Measurements from ENCODE around the gene EYA2.

The EYA2 gene

DNA sequence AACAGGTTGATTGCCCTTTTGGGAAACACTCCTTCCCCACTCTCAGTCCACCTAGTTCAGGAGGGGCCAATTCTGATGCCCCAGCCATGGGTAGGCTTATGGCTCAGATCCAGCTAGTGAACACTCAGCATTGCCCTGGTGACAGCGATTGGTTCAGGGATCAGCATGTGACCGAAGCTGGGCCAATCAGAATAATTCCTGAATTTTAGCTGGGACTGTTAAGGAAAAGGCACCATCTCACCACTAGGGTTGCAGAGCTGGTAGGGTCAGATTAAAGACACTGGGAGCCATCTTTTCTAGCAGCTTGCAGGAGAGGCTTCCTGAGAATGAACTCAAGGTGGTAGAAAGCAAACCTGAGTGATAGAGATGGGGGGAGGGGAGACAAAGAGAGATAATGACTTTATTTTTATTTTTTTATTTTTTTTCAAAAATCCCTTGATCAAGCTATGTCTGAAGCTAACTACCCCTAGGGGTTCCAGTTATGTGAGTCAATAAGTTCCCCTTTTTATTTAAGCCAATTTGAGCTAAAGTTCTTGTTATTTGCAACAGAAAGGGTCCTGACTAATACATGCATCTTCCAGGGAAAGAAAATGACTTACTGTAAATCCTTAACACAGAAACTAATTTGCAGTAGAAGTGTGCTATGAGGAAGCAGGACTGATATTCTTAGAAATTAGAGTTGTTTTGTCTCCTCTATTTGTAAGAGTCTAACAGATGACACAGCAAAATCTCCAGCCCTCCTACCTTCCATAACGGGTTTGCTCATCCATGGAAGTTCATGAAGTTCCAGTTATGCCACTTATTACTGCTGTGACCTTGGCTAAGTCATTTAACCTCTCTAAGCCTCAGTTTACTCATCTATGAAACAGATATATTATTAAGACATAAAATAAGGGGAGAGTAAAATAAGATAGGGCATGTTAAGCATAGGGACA is 44.7 kb downstream of the EYA2 start:
- ATAC-seq, result peak; percentile 62

GRCh38 chr20:46940616-46941015 is 46.0 kb downstream of the EYA2 start:
- no peak for ATAC-seq
- TF ChIP-seq OSR1 (CRISPR knock-in tag; IDR thresholded peaks at IDR 0.05), result no peak
- no peak for TF ChIP-seq BACH2 (CRISPR knock-in tag; IDR thresholded peaks at IDR 0.05; ENCODE audit: borderline replicate concordance)
- no peak for TF ChIP-seq ARNTL (CRISPR knock-in tag; IDR thresholded peaks at IDR 0.05; ENCODE audit: borderline replicate concordance, low read depth)
- TF ChIP-seq GLIS3 (CRISPR knock-in tag; IDR thresholded peaks at IDR 0.05), result no peak
- TF ChIP-seq, protein P1, sequence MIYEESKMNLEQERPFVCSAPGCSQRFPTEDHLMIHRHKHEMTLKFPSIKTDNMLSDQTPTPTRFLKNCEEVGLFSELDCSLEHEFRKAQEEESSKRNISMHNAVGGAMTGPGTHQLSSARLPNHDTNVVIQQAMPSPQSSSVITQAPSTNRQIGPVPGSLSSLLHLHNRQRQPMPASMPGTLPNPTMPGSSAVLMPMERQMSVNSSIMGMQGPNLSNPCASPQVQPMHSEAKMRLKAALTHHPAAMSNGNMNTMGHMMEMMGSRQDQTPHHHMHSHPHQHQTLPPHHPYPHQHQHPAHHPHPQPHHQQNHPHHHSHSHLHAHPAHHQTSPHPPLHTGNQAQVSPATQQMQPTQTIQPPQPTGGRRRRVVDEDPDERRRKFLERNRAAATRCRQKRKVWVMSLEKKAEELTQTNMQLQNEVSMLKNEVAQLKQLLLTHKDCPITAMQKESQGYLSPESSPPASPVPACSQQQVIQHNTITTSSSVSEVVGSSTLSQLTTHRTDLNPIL (CRISPR knock-in tag; IDR thresholded peaks at IDR 0.05; ENCODE audit: low read depth), result no peak
- no peak for TF ChIP-seq POU6F1 (CRISPR knock-in tag; IDR thresholded peaks at IDR 0.05; ENCODE audit: borderline replicate concordance, low read depth)
- TF ChIP-seq ZC3H10 (CRISPR knock-in tag; IDR thresholded peaks at IDR 0.05), result no peak
- TF ChIP-seq ZNF8 (CRISPR knock-in tag; IDR thresholded peaks at IDR 0.05), result no peak
- TF ChIP-seq ZNF70 (CRISPR knock-in tag; IDR thresholded peaks at IDR 0.05), result no peak
- no peak for TF ChIP-seq ZNF565 (CRISPR knock-in tag; conservative IDR thresholded peaks at IDR 0.05; ENCODE audit: low read depth)
- TF ChIP-seq ZFP3 (CRISPR knock-in tag; IDR thresholded peaks at IDR 0.05), result no peak
- no peak for TF ChIP-seq CSDC2 (CRISPR knock-in tag; IDR thresholded peaks at IDR 0.05)
- no peak for TF ChIP-seq ISL1 (CRISPR knock-in tag; IDR thresholded peaks at IDR 0.05)
- no peak for TF ChIP-seq ESRRG (CRISPR knock-in tag; IDR thresholded peaks at IDR 0.05)
- TF ChIP-seq TOX (CRISPR knock-in tag; IDR thresholded peaks at IDR 0.05; ENCODE audit: borderline replicate concordance), result no peak
- no peak for TF ChIP-seq RARB (CRISPR knock-in tag; IDR thresholded peaks at IDR 0.05)

More for the DNA sequence above, 44.7 kb downstream of the EYA2 start:
- TF ChIP-seq, protein P1 (CRISPR knock-in tag; IDR thresholded peaks at IDR 0.05; ENCODE audit: low read depth), result no peak
- TF ChIP-seq SNAI2 (CRISPR knock-in tag; IDR thresholded peaks at IDR 0.05) (no peak), BACH2 (CRISPR knock-in tag; IDR thresholded peaks at IDR 0.05; ENCODE audit: borderline replicate concordance) (no peak), ISL1 (CRISPR knock-in tag; IDR thresholded peaks at IDR 0.05) (no peak), ESRRG (CRISPR knock-in tag; IDR thresholded peaks at IDR 0.05) (no peak), ZFP3 (CRISPR knock-in tag; IDR thresholded peaks at IDR 0.05) (no peak)

GRCh38 chr20:46941404-46941803 is 46.8 kb downstream of the EYA2 start:
- TF ChIP-seq ZFP3 (CRISPR knock-in tag; IDR thresholded peaks at IDR 0.05) (no peak), CSDC2 (CRISPR knock-in tag; IDR thresholded peaks at IDR 0.05) (no peak), RARB (CRISPR knock-in tag; IDR thresholded peaks at IDR 0.05) (no peak), ZC3H10 (CRISPR knock-in tag; IDR thresholded peaks at IDR 0.05) (no peak), PATZ1 (CRISPR knock-in tag; IDR thresholded peaks at IDR 0.05; ENCODE audit: borderline replicate concordance) (no peak), POU6F1 (CRISPR knock-in tag; IDR thresholded peaks at IDR 0.05; ENCODE audit: borderline replicate concordance, low read depth) (no peak), TCF4 (CRISPR knock-in tag; IDR thresholded peaks at IDR 0.05; ENCODE audit: borderline replicate concordance) (no peak), ZNF565 (CRISPR knock-in tag; conservative IDR thresholded peaks at IDR 0.05; ENCODE audit: low read depth) (no peak), OSR1 (CRISPR knock-in tag; IDR thresholded peaks at IDR 0.05) (no peak), ZNF70 (CRISPR knock-in tag; IDR thresholded peaks at IDR 0.05) (no peak), ARNTL (CRISPR knock-in tag; IDR thresholded peaks at IDR 0.05; ENCODE audit: borderline replicate concordance, low read depth) (no peak), PPARA (CRISPR knock-in tag; IDR thresholded peaks at IDR 0.05; ENCODE audit: borderline replicate concordance) (no peak), SNAI2 (CRISPR knock-in tag; IDR thresholded peaks at IDR 0.05) (no peak)
- TF ChIP-seq, protein P2, sequence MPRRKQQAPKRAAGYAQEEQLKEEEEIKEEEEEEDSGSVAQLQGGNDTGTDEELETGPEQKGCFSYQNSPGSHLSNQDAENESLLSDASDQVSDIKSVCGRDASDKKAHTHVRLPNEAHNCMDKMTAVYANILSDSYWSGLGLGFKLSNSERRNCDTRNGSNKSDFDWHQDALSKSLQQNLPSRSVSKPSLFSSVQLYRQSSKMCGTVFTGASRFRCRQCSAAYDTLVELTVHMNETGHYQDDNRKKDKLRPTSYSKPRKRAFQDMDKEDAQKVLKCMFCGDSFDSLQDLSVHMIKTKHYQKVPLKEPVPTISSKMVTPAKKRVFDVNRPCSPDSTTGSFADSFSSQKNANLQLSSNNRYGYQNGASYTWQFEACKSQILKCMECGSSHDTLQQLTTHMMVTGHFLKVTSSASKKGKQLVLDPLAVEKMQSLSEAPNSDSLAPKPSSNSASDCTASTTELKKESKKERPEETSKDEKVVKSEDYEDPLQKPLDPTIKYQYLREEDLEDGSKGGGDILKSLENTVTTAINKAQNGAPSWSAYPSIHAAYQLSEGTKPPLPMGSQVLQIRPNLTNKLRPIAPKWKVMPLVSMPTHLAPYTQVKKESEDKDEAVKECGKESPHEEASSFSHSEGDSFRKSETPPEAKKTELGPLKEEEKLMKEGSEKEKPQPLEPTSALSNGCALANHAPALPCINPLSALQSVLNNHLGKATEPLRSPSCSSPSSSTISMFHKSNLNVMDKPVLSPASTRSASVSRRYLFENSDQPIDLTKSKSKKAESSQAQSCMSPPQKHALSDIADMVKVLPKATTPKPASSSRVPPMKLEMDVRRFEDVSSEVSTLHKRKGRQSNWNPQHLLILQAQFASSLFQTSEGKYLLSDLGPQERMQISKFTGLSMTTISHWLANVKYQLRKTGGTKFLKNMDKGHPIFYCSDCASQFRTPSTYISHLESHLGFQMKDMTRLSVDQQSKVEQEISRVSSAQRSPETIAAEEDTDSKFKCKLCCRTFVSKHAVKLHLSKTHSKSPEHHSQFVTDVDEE (CRISPR knock-in tag; IDR thresholded peaks at IDR 0.05), result no peak
- TF ChIP-seq, protein P1 (CRISPR knock-in tag; IDR thresholded peaks at IDR 0.05; ENCODE audit: low read depth), result no peak
- ATAC-seq, result no peak

All from SK-N-SH treated with all-trans-retinoic acid at 6 μM for 48 hours (cell line).